GM19324 (cell line): Measurements from ENCODE around the gene ADAMTS2.

ENCODE experiments used
- ATAC-seq: cut with Tn5 transposase; IDR thresholded peaks from one replicate; pipeline ENCODE4 v1.9.1; 2021; ENCODE audit warnings: mild to moderate bottlenecking, moderate library complexity; ENCODE audit not compliant: unreplicated experiment, low FRiP score

ADAMTS2 gene

GRCh38 chr5:179169836-179170235, 175.4 kb downstream of the ADAMTS2 start:
- ATAC-seq, result no peak

- ATAC-seq, result no peak
These were observed 176.6 kb downstream of the ADAMTS2 start for GRCh38 chr5:179168664-179169063.

GRCh38 chr5:179167871-179168451, 177.3 kb downstream of the ADAMTS2 start:
- ATAC-seq, result no peak

- no peak for ATAC-seq
These were observed 178.1 kb downstream of the ADAMTS2 start for GRCh38 chr5:179166886-179167841.

- ATAC-seq, result no peak
These were observed 178.9 kb downstream of the ADAMTS2 start for GRCh38 chr5:179166171-179166885.

GRCh38 chr5:179165421-179166170, 179.7 kb downstream of the ADAMTS2 start:
- ATAC-seq, result no peak

GRCh38 chr5:179164331-179165311, 180.6 kb downstream of the ADAMTS2 start:
- ATAC-seq, result no peak

- no peak for ATAC-seq
These were observed 181.8 kb downstream of the ADAMTS2 start for GRCh38 chr5:179163236-179164155.

- ATAC-seq, result no peak
These were observed 182.7 kb downstream of the ADAMTS2 start for GRCh38 chr5:179162351-179163235.

GRCh38 chr5:179161901-179162300, 183.4 kb downstream of the ADAMTS2 start:
- ATAC-seq, result no peak

- ATAC-seq, result no peak
These were observed 184.7 kb downstream of the ADAMTS2 start for GRCh38 chr5:179160584-179160983.

GRCh38 chr5:179158556-179158955, 186.7 kb downstream of the ADAMTS2 start:
- ATAC-seq, result no peak

- no peak for ATAC-seq
These were observed 190.0 kb downstream of the ADAMTS2 start for GRCh38 chr5:179154991-179155955.

GRCh38 chr5:179154346-179154990, 190.8 kb downstream of the ADAMTS2 start:
- ATAC-seq, result no peak

GRCh38 chr5:179153921-179154345, 191.3 kb downstream of the ADAMTS2 start:
- ATAC-seq, result no peak
